ENCODE results near the gene ZFYVE28. TPM values are rescaled to one million over a fixed set of nuclear protein-coding genes. Genes with fewer than 3 reads are reported as not detected.

Gene ZFYVE28
- total and polyA plus RNA-seq, 2 donors (not counting 1 experiment from before 2014, with no cell fraction given) = 5.8 to 12.1 TPM

DNA sequence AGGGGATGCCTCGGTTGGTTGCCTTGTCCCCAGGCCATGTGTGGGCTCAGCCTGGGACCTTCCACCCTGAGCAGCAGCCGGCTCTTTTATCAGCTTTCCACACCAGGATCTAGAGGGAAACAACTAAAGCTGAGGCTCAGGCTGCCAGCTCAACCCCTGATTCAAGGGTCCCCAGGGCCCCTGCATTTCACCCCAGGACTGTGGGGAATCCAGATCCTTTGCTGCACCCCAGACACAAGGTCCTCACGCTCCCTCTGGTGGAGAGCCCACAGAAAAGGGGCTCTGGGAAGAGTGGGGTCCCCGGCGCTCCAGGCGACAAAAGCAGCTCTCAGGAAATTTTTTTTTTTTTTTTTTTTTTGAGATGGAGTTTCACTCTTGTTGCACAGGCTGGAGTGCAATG, 64.3 kb downstream of the ZFYVE28 start:
- Mint-ChIP-seq H3K27ac (peak overlapping the region; percentile 32), H3K27me3 (no peaks in the 10 kb centered on the region), H3K9me3 (ENCODE audit: insufficient read depth) (no peaks in the 10 kb centered on the region), H3K4me1 (peaks cover 15% of the 10 kb centered on the region), H3K4me3 (no peak overlapping the region)
- no peak overlapping the region for H3K9ac ChIP-seq (ENCODE audit: low read length)
- peak; percentile 32 for DNase-seq
- peak; percentile 37 for ATAC-seq (ENCODE audit: low read depth)
- H3K27ac ChIP-seq (ENCODE audit: low read length in 2 of 2) = no peak overlapping the region
- WGBS (ENCODE audit: insufficient coverage) = 63% methylated on average over 3 of the region's 6 CpGs
- H3K9me3 ChIP-seq (ENCODE audit: control extremely low read depth in 1 of 3, control insufficient read depth in 2 of 3, insufficient read depth in 1 of 3, low read length in 2 of 3) = no peaks in the 10 kb centered on the region
- H4K20me1 ChIP-seq (ENCODE audit: control insufficient read depth, insufficient read depth, low read length, poor library complexity, severe bottlenecking) = no peaks in the 10 kb centered on the region
- peaks cover 11% of the 10 kb centered on the region for H3K79me2 ChIP-seq (ENCODE audit: control insufficient read depth, insufficient read depth, low read length)
- H3K36me3 ChIP-seq (replicated peaks in 1 of 2; ENCODE audit: control extremely low read depth in 1 of 2, control insufficient read depth in 1 of 2, extremely low read depth in 1 of 2, insufficient read depth in 2 of 2, low read length in 1 of 2) = no peaks in the 10 kb centered on the region
- H3K27me3 ChIP-seq (replicated peaks in 1 of 4; ENCODE audit: control extremely low read depth in 1 of 4, control insufficient read depth in 3 of 4, insufficient read depth in 4 of 4, low read length in 3 of 4) = no peaks in the 10 kb centered on the region
- H3K4me1 ChIP-seq (ENCODE audit: control insufficient read depth in 2 of 2, insufficient read depth in 2 of 2, low read length in 2 of 2) = peaks cover 11 to 13% of the 10 kb centered on the region in 2 donors
- no peak for TF ChIP-seq EZH2 (IDR thresholded peaks at IDR 0.05; ENCODE audit: borderline replicate concordance, insufficient read depth, low read depth, low read length, poor library complexity, severe bottlenecking)
- peak; percentile 42 for TF ChIP-seq CTCF (IDR thresholded peaks at IDR 0.05)
- H2AFZ ChIP-seq (ENCODE audit: insufficient read depth, low read depth, low read length, poor library complexity, severe bottlenecking) = no peak overlapping the region
- H3K4me3 ChIP-seq (ENCODE audit: control extremely low read depth in 1 of 5, extremely low read depth in 1 of 5, insufficient read depth in 1 of 5, low read depth in 2 of 5, low read length in 4 of 5) = no peak overlapping the region
- ChIA-PET CTCF (interaction anchor here (0.7 to 6.0 kb wide), 12 partner anchors 12 to 245 kb away, joined by 3 to 43 read pairs (median 4); partner anchors contain the start of genes HAUS3, MXD4 and POLN), POLR2A (interaction anchor here (0.9 to 1.1 kb wide), 2 partner anchors 64 to 96 kb away, joined by 3 read pairs; no protein-coding TSS in a partner anchor)
- intact Hi-C loops (cut with micrococcal nuclease) = loop anchor here (1.0 to 5.0 kb wide), 4 partner anchors 65 to 134 kb away; partner anchors contain the start of genes CFAP99, HAUS3, POLN and ZFYVE28
- peak overlapping the region; percentile 25 for H3K4me2 ChIP-seq (replicated peaks; ENCODE audit: low read depth, low read length, poor library complexity, severe bottlenecking)

All from B cell (primary cell).